Activated CD8-positive, alpha-beta memory T cell treated with anti-CD3 and anti-CD28 coated beads, Interleukin-2, amount 50 U/mL, for 1 hour (primary cell): ENCODE data around the gene RRP36.
A peak's percentile ranks its signal among the peaks of the same experiment; 100 is the strongest.

Experiments used
- DNase-seq: peaks from one replicate; pipeline ENCODE4 v3.0.0-alpha.2; 2020; ENCODE audit errors: extremely low read depth

RRP36 gene

DNA sequence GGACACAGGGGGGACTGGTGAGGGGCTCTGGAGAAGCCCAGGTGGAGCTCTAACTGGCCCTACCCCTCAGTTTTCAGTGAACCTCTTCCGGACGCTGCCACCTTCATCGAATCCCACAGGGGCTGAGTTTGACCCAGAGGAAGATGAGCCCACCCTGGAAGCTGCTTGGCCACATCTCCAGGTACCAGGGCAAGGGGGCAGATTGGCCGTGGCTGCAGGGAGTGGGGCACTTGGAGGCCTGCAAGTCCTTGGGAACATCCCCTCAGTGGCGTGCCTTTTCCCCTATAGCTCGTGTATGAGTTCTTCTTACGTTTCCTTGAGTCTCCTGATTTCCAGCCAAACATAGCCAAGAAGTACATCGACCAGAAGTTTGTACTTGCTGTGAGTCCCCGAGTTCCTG, 14.3 kb upstream of the RRP36 start:
- DNase-seq: no peak

DNA sequence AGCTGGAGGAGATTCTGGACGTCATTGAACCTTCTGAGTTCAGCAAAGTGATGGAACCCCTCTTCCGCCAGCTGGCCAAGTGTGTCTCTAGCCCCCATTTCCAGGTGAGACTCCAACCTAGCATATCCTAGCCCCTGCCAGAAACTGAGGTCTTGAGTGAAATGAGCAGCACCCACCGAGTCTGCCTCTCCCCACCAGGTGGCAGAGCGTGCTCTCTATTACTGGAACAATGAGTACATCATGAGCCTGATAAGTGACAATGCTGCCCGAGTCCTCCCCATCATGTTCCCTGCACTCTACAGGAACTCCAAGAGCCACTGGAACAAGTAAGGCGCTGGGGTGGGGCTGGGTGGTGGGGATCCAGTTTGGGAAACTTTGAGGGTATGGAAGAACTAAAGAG, 12.3 kb upstream of the RRP36 start:
- no peak for DNase-seq

DNA sequence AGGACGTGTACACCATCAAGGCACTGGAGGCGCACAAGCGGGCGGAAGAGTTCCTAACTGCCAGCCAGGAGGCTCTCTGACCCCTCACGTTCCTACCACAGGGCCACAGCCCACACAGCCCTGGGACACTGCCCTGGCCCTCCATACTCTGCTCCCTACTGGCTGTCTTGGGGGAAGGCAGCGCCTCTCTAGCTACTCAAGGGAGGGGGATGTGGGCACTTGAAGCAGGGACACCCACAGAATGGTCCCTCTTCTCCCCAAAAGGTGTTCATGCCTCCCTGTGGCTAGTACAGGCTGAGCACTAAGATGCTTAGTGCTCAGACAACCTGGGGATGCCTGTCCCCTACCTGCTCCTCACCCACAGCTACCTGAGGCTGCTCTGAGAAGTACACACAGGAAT, 10.2 kb upstream of the RRP36 start:
- DNase-seq: no peak

DNA sequence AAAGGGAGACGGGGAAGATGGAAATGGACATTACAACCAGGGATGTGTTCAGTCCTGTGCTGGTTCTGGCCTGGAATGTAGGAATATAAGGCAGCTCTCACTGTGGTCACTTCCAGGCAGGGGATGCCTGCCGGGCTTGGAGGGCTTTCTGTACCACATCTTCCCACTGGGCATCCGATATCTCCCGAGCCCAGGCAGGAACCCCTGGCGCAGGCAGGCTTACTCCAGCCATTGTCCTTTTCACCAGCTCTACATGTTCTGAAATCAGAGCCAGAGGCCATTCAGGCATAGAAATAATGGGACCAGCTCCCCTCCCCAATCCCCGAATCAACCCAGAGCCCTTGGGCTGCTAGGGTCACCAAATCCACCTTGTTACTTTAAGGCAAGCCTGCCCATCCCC, 9.1 kb upstream of the RRP36 start:
- DNase-seq: no peak

DNA sequence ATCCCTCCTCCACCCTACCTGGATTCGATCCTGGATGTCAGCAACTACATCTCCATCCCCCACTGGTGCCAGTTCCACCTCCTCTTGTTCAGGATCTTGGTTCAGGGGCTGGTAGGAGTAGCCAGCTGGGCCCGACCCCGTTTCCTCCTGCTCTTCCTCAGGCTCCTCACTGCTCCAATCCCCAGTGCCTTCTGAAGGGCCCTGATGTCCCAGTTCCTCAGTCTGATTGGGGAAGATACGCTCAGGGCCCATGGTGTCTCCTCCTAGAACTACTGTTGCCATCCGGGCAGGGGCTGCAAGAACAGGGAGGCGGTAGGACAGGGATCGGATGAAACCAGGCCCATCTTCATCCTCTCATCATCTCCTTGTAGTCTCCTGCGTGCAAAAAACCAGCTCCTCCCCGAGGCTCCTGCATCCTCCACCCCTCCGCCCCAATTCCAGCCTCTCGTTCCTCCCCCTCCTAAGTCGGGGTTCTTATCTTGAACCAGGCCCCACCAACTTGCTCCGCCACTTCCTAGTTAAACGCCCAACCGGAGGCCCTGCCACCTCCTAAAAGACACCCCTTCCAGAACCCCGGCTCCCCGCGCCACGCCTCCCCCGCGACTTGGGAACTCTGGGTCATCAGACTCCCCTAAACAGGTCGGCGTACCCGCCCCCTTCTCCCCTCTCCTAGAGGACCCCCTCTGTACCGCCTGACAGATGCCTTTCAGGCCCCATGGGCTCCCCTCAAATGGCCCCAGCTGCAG, 8.2 kb upstream of the RRP36 start:
- no peak for DNase-seq

DNA sequence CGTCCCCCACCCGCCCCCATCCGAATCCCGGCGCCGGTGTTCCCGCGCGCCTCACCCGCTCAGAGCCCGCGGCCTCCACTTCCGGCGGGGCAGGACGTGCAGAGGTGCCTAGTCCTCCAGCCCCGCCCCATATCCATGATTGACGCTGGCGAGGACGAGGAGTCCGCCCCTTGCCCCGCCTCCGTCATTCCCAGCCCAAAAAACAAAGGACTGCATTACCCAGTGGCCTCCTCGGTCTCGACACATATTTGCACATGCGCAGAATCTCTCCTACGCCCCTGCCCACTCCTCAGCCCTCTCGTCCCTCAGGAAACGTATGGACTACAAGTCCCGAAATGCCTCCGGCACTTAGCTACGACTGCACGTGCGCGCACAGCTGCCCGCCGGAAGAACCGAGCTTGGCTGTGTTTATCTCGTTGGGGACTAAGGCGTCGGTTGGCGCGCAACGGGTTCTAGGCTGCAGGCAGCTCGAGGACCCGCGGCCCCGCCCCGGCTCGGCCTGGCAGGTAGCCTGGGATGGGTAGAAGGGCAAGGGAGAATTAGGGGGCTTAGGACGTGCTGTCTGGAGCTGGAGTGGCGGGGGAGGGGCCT, 7.5 kb upstream of the RRP36 start, which contains the start of the genes KLHDC3 and MEA1:
TSS of gene KLHDC3 (plus strand) at position 407 of the 591 bp plus-strand sequence. CDS start 2,944 bp downstream, outside the sequence.
TSS of gene MEA1 (minus strand) at position 104 of the 591 bp plus-strand sequence. CDS start 133 bp downstream, outside the sequence.
- DNase-seq: peak; percentile 97

DNA sequence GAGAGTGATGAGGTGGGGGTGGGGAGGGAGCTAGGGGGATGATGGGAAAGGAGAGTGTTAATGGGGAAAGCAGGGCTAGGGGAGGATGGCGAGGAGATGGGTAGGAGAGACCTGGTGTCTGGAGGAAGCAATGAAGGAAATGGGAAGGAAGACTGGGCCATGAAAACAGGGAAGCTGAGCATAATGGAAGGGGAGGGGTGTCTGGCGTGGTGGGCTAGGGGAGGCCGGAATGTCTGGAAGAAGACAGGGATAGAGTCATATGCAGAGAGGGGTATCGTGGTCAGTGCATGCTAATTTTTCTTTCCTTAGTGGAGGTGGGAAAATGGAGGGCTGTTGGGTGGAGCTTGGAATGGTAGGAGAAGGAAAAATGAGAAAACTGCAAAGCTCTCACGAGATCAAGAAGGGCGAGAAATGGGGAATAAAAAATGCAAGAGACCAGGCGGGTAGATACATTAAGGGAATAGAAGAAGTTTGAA, 7.0 kb upstream of the RRP36 start:
- no peak for DNase-seq

DNA sequence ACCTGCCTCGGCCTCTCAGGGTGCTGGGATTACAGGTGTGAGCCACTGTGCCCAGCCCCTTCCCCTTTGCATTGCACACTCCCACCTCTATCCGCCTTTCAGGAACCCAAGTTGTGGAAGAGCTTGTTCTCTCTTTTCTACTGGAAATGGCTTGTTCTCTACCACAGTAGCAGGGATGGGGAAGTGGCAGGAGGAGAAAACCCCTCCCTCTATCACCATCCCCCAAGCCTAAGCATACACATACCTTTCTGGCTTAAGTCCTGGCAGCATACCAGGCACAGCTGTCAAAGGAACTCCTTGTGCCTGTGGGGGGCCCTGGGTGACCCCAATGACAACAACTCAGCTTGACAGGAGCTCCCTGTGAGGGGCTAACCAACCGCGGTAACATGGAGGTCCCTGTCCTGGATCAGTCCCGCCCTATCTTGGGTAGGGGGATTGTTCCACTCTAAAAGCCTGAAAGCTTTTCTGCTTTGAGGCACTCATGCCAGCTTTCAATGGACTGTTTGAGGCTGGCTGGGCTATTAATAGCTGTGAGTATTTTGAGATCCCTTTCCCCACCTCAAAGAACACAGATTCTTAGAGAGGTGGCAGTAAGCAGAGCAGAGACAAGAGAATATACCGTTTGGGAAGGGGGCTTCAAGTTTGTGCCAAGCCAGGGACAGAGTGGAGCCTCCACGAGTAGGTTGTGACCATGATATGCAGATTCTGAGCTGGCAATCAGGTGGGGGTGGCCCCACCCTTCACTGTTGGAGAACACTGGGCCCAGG, 5.1 kb upstream of the RRP36 start:
- DNase-seq: no peak

DNA sequence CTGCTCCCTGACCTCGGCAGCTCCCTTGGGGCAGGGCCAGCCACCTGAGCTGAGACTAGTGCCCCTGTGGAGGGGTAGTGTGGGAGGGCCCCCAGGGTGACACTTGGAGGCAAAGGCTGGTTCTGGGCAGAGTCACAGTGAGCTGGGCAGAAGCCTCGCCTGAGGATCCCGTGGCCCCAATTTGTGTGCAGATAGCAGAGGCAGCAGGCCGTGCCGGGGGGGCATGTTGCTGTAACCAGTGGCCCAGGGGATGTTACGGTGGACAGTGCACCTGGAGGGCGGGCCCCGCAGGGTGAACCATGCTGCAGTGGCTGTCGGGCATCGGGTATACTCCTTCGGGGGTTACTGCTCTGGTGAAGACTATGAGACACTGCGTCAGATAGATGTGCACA, 4.5 kb upstream of the RRP36 start:
- no peak for DNase-seq

DNA sequence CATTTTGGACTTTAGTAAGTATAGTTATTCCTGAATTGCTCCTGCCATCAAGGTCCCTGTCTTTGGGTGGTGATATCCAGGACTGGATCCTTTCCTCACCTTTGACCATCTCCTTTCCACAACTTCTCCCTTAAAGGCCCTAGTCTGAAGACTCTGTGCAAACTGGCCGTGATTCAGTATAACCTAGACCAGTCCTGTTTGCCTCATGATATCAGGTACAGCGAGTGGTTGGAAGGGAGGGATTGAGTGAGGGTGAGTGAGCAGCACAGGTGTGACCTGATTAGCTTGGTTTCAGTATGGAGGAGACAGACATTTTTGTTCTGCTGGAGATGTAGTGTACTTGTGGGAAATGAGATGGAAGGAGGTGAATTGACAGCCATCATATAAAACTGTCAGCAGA, 2.3 kb upstream of the RRP36 start:
- DNase-seq: no peak

DNA sequence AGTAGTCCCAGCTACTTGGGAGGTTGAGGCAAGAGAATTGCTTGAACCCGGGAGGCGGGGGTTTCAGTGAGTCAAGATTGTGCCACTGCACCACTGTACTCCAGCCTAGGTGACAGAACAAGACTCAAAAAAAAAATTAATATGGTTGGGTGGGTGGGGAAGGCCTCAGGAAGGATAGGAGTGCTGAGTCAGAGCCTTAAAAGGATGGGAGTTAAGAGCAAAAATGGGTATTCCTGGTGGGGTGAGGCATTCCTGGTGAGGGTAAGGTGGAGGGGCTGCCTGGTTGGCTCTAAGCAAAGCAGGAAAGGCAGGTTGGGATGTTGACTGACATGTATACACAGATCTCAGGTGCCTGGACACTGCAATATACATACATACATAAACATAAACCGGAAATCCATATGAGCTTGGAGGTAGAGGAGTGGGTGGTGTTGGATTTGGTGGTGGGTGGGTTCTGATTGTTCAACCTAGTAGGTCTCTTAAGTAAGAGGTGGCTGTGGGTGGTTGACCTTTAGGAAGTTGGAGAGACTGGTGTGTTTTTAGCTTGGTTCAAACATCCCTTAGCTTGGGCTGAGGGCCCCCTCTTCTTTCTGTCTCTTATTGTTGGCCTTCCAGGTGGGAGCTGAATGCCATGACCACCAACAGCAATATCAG, 1.2 kb upstream of the RRP36 start:
- no peak for DNase-seq

DNA sequence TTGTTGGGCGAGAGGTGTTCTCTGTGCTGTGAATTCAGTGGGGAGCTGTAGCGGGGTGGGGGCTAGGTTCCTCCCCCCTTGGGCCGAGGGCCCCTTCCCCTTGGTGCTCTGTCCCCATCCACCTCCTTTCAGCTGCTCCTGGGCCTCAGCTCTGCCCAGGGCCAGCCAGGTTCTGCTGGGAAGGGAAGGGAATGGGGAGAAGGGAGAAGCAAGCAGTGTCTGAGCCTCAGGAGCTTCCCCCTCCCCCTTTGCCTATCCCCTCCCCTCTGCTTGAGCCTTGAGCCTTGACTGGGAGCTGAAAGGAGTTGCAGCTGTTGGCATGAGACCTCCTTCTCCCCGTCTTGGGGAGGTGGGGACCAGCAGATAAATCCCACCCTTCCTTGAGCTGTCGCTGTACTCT, 576 bp upstream of the RRP36 start:
- no peak for DNase-seq

DNA sequence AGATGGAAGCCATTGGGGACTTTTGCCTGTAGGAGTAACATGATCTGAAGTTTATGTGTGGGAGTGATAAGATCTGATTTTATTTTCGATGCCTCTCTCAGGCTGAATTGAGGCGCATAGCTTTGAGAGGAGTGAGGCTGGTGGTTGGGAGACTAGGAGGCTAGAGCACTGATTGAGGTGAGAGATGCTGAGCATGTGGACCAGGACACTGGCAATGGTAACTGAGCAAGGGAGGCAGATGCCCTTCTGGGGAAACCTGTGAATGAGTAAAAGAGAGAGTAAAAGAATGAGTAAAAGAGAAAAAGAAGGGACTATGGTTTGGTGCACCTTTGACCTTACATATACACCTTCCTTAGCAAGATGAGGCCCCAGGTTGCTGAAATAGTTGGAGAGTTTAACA, 3.0 kb downstream of the RRP36 start:
- no peak for DNase-seq

DNA sequence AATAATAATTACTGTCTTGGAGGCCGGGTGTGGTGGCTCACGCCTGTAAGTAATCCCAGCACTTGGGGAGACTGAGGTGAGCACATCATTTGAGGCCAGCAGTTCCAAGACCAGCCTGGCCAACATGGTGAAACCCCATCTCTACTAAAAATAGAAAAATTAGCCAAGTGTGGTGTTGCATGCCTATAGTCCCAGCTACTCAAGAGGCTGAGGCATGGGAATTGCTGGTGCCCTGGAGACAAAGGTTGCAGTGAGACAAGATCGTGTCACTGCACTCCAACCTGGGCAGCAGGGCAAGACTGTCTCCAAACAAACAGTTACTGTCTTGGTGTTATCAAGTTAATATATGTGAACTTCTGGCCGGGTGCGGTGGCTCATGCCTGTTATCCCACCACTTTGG, 4.9 kb downstream of the RRP36 start:
- DNase-seq: no peak

DNA sequence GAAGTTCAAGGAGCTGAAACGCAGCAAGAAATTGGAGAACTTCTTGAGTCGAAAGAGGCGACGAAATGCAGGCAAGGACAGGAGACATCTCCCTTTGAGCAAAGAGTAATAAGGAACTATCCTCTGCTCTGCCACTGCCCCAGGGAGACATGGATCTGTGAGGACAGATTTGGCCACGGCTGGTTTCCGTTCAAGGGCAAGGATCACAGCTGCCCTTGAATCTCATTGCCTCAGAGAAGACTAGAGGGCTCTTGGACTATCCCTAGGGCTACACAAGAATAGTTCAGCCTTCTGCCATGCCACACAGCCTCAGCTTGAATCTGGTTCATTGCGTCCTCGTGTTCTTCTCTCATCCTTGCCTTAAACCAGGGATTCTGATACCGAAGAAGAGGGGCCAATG, 7.7 kb downstream of the RRP36 start:
- DNase-seq: no peak

DNA sequence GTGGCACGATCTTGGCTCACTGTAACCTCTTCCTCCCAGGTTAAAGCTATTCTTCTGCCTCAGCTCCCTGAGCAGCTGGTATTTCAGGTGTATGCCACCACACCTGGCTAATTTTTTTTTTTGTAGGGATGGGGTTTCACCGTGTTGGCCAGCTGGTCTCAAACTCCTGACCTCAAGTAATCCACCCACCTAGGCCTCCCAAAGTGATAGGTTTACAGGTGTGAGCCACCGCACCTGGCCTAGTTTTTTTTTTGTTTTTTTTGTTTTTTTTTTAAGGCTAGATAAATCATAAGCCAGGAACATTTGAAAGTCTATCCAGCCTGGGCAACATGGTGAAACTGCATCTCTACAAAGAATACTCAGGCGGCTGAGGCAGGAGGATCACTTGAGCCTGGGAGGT, 10.9 kb downstream of the RRP36 start:
- no peak for DNase-seq

DNA sequence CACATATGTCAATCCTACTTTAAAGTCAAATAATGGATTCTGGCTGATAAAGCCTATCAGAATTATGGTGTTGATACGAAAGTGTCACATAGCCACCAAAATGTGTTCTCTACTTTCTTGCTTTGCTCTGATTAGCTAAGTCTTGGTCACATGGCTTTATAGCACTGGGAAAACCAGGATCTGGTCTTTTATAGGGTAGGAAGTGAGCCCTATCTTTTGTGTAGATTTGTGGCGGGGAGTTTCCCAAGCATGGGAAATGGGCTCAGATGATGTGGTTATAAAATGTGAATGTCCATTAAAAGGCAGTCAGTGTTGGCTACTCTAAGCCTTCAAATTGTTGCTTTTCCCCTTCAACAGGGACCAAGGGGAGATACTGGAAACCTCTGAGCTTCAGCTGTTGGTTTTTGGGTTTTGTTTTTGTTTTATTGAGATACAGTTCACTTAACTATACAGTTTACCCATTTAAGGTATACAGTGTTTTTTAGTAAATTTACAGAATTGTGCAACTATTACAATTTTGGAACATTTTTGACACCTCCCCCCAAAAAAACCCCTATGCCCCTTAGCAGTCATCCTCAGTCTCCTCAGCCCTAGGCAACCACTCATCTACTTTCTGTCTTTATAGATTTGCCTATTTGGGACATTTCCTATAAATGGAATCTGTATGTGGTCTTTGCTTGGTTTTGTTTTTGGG, 12.2 kb downstream of the RRP36 start:
- no peak for DNase-seq

DNA sequence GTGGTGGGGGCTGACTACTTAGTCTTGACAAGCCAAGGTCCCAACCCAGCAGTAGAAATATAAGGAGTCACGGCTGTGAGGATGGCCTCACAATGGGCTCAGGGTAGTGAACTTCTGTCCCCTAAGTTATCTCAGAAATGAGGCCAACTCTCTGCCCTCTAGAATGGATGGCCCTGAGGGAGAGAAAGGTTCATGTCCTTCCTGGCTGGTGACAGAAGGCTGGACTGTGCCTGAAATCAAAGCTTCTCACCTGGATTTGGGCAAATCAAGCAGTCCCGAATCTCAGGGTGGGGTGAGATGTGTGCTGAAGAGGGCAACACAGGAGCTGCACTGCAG, 12.7 kb downstream of the RRP36 start:
- no peak for DNase-seq

DNA sequence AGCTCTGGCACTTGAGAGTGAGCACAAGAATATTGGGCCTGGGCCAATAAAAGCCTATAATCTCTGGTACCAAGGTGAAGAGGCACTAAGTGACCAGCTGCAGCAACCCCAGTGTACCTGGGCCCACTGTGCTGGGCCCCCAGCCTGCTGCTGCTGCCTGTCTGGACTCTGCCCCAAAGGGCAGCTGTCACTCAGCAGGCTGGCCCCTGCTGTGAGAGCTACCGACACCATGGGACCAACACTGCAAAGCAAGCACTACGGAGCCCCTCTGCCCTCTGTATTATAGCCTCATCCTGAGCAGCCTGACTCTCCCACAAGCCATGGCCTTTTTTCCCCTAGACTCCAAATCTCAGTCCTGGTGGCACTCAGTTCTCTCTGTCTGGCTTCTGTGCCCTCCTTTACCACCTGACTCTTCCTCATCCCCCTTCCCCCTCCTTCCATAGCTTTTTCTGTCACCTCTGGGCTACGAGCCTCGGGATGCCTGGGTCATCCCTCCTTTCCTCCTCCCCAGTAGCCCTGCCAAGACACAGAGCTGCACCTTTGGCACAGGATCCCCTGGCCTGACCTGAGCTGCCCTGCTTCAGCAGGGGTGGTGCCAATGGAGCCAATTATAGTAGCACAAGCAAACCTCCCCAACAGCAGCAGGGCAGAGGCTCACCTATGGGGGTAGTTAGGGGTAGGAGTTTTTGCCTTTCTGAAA, 14.2 kb downstream of the RRP36 start:
- no peak for DNase-seq

DNA sequence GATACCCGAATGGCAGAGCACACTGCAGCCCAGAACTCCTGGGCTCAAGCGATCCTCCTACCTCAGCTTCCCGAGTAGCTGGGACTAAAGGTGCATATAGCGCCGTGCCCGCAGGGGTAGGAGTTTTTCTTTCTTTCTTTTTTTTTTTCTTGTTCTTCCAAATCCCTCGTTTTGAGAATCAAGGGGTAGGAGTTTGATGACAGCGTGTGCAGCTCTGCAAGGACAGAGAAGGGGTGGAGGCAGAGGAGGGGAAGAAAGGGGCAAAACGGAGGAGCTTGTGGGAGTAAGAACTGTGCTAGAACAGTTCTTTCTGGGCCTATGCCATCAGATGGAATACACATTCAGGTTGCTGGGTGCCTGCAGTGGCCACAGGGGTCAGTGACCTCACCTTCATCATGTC, 15.3 kb downstream of the RRP36 start:
- DNase-seq: no peak

DNA sequence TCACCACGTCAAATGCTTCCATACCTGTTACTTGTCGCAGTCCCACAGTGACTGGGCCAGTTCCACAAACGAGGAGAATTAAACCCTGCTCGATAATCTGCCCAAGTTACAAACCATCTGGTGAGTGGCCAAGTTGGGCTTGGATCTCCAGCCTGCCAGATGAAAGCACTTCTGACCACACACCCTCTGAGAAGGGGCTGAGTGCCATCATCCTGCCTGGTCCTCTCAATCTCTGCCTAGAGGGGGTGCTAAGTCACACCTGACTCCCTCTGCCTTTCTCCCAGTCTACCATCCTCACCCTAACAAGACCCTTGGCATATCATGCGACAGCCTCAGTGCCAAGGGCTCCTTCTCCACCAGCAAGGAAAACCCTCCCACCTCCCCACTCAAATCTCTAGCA, 15.8 kb downstream of the RRP36 start:
- DNase-seq: no peak
